Dedifferentiated amniotic fluid mesenchymal stem cell (primary cell): Measurements from ENCODE around the gene AKT1S1.
"Not testable (repeated sequence)": the region's sequence is repeated elsewhere in the genome, so short reads cannot be mapped to it uniquely, and the experiment has no call there.

Experiments used
- DNase-seq: peaks from one replicate; pipeline ENCODE4 v3.0.0-alpha.2; 2016; ENCODE audit errors: extremely low spot score

Gene AKT1S1

DNA sequence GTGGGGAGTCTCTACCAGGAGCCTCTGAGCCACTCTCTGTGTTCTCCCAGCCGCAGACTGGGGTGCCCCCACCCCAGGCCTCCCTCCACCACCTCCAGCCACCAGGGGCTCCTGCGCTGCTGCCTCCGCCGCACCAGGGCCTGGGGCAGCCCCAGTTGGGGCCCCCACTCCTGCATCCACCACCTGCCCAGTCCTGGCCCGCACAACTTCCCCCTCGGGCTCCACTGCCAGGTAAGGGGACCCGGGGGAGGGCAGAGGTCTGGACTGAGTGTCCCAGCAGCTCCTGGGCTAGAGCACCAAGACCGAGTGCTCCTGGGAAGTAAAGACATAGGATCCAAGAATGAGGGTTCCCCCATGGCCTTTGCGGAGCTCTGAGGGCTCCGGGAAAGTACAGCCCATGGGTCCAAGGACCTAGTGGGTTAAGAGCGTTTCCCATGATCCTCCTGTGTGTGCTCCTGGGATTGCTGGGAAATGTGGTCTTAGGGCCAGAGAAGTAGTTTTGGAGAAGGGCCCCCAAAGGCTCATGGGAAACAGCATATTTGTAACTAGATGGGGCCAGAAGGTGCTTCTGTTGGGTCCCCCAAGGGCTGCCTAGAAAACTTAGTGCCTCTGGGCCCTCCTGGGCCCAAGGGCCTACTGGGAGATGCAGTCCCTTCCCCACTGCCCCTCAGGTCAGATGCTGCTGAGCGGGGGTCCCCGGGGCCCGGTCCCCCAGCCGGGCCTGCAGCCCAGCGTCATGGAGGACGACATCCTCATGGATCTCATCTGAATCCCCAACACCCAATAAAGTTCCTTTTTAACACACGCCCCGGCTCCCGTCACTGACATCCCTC is 40.8 kb downstream of the AKT1S1 start:
- DNase-seq, result no peak

- DNase-seq, result no peak
Observed at GRCh38 chr19:49835562-49835961, 41.6 kb downstream of the AKT1S1 start.

- no peak for DNase-seq
Observed at GRCh38 chr19:49833599-49833998, 43.6 kb downstream of the AKT1S1 start.

DNA sequence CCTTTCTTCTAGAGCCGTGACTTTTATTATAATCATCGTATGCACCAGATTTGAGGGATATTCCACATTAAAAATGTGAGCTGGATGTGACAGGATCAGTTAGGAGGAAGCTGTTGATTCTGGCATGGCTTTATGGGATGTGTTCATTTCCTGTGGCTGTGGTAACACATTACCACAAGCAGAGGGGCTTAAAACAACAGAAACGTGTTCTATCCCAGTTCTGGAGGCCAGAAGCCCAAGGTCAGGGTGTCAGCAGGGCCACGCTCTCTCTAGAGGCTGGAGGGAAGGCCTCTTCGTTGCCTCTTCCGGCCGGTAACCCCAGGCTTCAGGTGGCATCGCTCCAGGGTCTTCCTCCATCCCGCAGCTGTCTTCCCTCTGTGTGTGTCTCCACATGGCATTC is 44.6 kb downstream of the AKT1S1 start:
- DNase-seq, result no peak

GRCh38 chr19:49831592-49831991 is 45.6 kb downstream of the AKT1S1 start:
- no peak for DNase-seq

DNA sequence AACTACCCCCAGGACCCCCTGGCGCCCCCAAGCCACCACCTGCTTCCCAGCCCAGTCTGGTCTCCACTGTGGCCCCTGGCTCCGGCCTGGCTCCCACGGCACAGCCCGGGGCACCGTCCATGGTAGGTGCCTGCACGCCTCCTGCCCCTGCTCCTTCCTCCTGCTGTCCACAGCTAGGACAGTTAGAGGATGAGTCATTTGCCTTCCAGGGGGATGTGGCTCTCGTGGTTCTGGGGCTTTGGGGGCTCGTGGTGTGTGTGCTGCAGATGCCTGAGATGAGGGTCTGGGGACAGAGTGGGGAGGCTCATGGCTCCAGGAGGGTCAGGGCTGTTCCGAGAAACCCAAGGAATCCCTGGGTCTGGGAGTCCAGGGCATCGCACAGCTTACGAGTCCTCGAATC is 46.4 kb downstream of the AKT1S1 start:
- no peak for DNase-seq

- no peak for DNase-seq
Observed at GRCh38 chr19:49829721-49830120, 47.4 kb downstream of the AKT1S1 start.

GRCh38 chr19:49829200-49829599 is 48.0 kb downstream of the AKT1S1 start:
- DNase-seq, result no peak

DNA sequence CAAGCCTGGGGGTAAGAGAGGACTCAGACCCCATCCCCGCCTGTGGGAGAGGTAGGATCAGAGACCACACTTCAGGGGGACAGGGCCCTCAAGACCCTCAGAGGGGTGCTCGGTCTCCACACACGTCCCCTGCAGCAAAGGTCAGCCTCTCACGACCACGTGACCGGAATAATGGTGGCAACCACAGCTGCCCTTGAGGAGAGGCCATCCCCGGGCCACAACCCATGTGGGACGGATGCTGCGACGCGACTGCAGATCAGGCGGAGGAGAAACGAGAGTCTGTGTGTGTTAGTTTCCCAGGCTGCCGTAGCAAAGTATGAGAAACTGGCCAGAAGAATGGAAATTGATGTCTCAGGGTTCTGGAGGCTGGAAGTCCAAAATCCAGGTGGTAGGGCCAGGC is 50.1 kb downstream of the AKT1S1 start:
- DNase-seq, result no peak

- no peak for DNase-seq
Observed at GRCh38 chr19:49824662-49825061, 52.5 kb downstream of the AKT1S1 start.

- no peak for DNase-seq
Observed at GRCh38 chr19:49823472-49823871, 53.7 kb downstream of the AKT1S1 start.

GRCh38 chr19:49820125-49820524 is 57.0 kb downstream of the AKT1S1 start:
- DNase-seq, result no peak

GRCh38 chr19:49819452-49820115 is 57.6 kb downstream of the AKT1S1 start:
- not testable (repeated sequence) for DNase-seq
